GM20000 (cell line): ENCODE measurements around the gene LMBRD1.
"Not testable (repeated sequence)": the region's sequence is repeated elsewhere in the genome, so short reads cannot be mapped to it uniquely, and the experiment has no call there.

Experiments used
- DNase-seq: peaks from one replicate; pipeline ENCODE4 v3.0.0; 2012; ENCODE audit warnings: low spot score
- CTCF ChIP-seq: IDR thresholded peaks from 2 replicates; pipeline ENCODE4 v1.5.1; 2012; ENCODE audit warnings: mild to moderate bottlenecking, control low read depth; ENCODE audit errors: extremely low read depth, missing control alignments

The LMBRD1 gene

GRCh38 chr6:69825904-69826303 lies 29.1 kb upstream of the LMBRD1 start:
- TF ChIP-seq CTCF, result no peak
- no peak for DNase-seq

- not testable (repeated sequence) for DNase-seq
Measured at GRCh38 chr6:69824355-69824754, 27.5 kb upstream of the LMBRD1 start.

- DNase-seq, result no peak
- TF ChIP-seq CTCF, result no peak
Measured at GRCh38 chr6:69820438-69820837, 23.6 kb upstream of the LMBRD1 start.

GRCh38 chr6:69820018-69820417 lies 23.2 kb upstream of the LMBRD1 start:
- TF ChIP-seq CTCF, result no peak

GRCh38 chr6:69819138-69819537 lies 22.3 kb upstream of the LMBRD1 start:
- DNase-seq, result no peak
- TF ChIP-seq CTCF, result no peak

More at GRCh38 chr6:69820018-69820417, 23.2 kb upstream of the LMBRD1 start:
- DNase-seq, result no peak

GRCh38 chr6:69818223-69818930 lies 21.6 kb upstream of the LMBRD1 start:
- DNase-seq, result no peak
- TF ChIP-seq CTCF, result no peak

- TF ChIP-seq CTCF, result no peak
- no peak for DNase-seq
Measured at GRCh38 chr6:69817358-69817757, 20.5 kb upstream of the LMBRD1 start.

GRCh38 chr6:69816569-69816968 lies 19.8 kb upstream of the LMBRD1 start:
- DNase-seq, result no peak
- TF ChIP-seq CTCF, result no peak
